Amygdala (tissue), 56 donors: ENCODE data around the gene SPRYD4.

ENCODE experiments used
- DNase-seq, 56 donors: peaks; one replicate each; lab custom pipeline; 2025; lab: John Stamatoyannopoulos, UW

The SPRYD4 gene

DNA sequence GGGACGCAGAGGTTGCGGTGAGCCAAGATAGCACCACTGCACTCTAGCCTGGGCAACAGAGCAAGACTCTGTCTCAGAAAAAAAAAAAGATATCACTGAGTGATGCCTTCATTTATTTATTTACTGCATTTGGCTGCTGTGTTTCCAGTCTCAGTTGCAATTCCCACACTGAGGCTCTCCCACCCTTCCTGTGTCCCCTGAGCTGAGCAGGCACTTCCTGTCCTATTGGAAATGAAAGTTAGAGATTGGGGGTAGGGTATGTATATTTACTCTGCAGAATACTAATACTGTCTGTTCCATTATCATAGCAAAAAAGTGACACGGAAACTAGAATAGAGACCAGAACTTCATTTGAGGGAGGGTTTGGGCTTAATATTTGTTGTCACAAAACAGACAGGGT is 51.7 kb downstream of the SPRYD4 start:
- no peak for DNase-seq

DNA sequence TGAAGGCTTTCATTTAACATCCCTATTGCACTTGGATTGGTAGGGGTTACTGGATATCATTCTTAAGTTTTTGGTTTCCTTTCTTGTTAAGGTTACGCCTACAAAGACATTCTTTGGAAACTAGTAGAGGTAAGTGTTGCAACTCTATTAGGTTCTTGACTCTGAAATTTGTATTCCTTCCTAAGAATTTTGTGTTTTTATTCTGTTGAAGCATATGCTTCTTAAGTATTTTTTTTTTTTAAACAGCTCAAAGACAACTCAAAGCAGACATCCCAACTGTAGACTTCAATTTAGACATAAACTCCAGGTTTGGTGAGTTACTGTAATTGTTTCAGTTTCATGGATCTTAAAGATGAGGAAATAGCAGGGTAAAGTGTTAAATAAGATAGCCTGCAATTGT is 52.1 kb downstream of the SPRYD4 start:
- no peak for DNase-seq

DNA sequence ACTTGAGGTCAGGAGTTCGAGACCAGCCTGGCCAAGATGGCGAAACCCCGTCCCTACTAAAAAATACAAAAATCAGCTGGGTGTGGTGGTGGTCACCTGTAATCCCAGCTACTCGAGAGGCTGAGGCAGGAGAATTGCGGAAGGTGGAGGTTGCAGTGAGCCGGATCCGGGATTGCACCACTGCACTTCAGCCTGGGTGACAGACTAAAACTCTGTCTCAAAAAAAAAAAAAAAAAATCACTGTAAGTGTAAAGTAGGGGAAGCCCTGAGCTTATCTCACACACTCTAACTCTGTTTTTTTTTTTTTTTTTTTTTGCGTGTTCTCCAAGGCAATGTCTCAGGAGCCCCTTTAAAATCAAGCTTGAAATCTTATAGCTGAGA is 52.8 kb downstream of the SPRYD4 start:
- DNase-seq, result no peak

DNA sequence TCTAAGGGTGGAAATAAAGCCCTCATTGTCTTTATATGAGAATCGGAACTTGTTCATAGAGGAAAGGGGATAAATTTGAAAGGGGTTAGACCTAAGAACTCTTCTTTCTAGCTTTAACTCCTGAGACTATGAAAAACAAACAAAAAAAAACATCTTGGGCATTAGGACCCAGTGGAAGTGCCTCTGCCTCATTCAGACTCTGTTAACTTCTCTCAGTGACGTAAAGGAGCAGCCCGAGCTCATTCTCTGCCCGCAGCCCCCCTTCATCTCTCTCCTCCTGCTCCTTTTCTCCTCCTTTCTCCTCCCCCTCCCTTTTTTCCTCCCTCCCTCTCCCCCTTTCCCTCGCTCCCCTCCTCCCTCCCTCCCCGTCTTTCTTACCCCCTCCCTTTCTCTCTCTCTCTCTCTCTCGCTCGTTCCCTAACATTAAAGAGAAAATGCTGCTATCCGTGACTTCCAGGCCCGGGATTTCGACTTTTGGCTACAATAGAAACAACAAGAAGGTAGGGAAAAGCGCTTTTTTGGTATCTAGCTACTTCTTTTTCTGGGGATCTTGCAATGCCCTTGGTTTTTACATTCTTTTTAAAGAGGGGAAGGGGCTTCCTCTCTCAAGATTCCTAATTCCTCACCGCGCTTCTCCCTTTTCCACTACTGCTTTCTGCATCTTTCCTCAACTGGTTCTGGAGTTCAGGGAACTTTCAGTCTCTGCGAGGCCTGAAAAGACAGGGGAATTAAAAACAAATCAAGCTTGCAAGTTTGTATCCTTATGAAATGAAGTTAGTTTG is 53.4 kb downstream of the SPRYD4 start, which contains the start of gene RBMS2:
Gene RBMS2, plus strand, starts transcription at position 231 of the 782 bp plus-strand sequence. Its CDS starts 204 bp downstream, at position 435.
- peak in 51 of 56 donors; percentile 1 to 84 (median 49) for DNase-seq

DNA sequence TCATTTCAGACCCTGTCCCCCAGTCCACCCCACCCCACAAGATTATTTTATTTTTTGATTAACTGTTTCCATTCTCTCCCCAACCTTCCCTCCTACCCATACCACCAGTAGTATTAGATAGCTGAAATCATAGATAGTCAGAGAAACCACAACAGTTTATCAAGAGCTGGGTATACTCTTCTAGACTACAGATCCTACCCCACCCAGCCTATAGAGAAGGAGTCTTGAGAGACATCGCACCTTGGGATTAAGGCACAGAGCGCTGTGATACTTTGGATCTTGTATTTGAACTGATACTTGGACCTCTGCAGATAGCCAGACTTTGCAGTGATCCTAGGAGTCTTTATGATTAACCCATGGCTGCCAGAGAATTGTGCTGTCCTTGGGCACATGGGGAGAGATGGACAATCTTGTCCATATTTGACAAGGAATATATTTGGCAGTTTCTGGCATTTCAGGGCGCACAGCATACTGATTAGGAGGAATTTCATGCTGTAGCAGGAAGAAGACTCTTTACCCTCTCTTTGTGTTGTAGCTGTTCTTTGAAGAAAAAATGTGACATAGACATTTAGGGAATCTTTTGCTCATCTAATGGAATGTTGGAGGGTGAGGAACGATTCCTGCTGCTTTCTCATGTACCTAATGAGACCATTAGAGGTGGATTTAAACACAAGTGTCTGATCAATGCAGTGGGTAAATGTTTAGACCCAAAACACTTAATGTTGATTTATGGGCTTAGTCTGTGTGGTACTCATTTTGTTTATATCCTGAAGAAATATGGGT is 54.2 kb downstream of the SPRYD4 start:
- DNase-seq, result peak in 3 of 56 donors; percentile 6 to 32 (median 13)

DNA sequence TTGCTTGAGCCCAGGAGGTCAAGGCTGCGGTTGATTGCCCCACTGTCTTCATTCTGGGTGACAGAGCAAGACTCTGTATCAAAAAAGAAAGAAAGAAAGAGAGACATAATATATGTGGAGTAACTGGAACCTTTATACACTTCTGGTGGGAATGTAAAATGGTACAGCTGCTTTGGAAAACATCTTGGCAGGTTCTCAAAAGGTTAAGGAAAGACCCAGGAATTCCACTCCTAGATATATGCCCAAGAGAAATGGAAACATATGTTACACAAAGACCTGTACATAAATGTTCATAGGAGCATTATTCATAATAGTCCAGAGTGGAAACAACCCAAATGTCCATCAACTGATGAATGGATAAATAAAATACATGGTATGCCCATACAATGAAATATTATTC is 60.5 kb downstream of the SPRYD4 start:
- DNase-seq, result no peak
